Kidney (tissue), 14 donors: ENCODE data around the gene KCNH2. TPM values are rescaled to one million over a fixed set of nuclear protein-coding genes. Genes with fewer than 3 reads are reported as not detected.

Experiments
- DNase-seq, 5 donors: peaks; one replicate each; pipeline ENCODE4 v3.0.0-alpha.2; 2013 to 2020
- FAIRE-seq: peaks from 2 replicates; lab custom pipeline; 2012; peaks lifted over from hg19 to GRCh38; lab: Jason Lieb, UNC
- H3K27ac ChIP-seq, 2 donors: one replicate each; pipeline ENCODE4 v1.7.0; 2013; ENCODE audit warnings: low read depth in 2 of 2, low read length in 2 of 2, inconsistent platforms in 1 of 2
- H3K27me3 ChIP-seq: one replicate; pipeline ENCODE4 v1.7.1; 2013; ENCODE audit warnings: low read length, inconsistent platforms; ENCODE audit not compliant: control insufficient read depth, insufficient read depth
- H3K36me3 ChIP-seq, 3 donors: one replicate each; pipeline versions ENCODE4 v1.7.0 to v1.7.1; 2013; ENCODE audit warnings: low read length in 3 of 3, control low read depth in 1 of 3, inconsistent platforms in 1 of 3; ENCODE audit not compliant: insufficient read depth in 3 of 3, control insufficient read depth in 2 of 3
- H3K4me1 ChIP-seq, 3 donors: one replicate each; pipeline versions ENCODE4 v1.7.0 to v1.7.1; 2013; ENCODE audit warnings: low read length in 3 of 3, inconsistent platforms in 1 of 3, low read depth in 1 of 3; ENCODE audit not compliant: control insufficient read depth in 2 of 3, insufficient read depth in 2 of 3
- H3K4me3 ChIP-seq, 3 donors: one replicate each; pipeline versions ENCODE4 v1.7.0 to v1.8.1; 2013; ENCODE audit warnings: low read length in 3 of 3, control low read depth in 1 of 3, inconsistent platforms in 1 of 3
- H3K9ac ChIP-seq, 3 donors: one replicate each; pipeline versions ENCODE4 v1.7.0 to v1.7.1; 2013; ENCODE audit warnings: low read length in 3 of 3, control low read depth in 1 of 3, inconsistent platforms in 1 of 3
- H3K9me3 ChIP-seq, 3 donors: one replicate each; pipeline versions ENCODE4 v1.7.0 to v1.7.1; 2013; ENCODE audit warnings: low read length in 3 of 3, control low read depth in 1 of 3, inconsistent platforms in 1 of 3; ENCODE audit not compliant: control insufficient read depth in 2 of 3, insufficient read depth in 1 of 3
- CTCF ChIP-seq: IDR thresholded peaks from 3 replicates; pipeline ENCODE4 v1.5.1; 2012; ENCODE audit warnings: mild to moderate bottlenecking, moderate library complexity, borderline replicate concordance; ENCODE audit not compliant: insufficient read depth; ENCODE audit errors: extremely low read depth
- intact Hi-C: fragments of 100-400 bp; cut with DNase I; formaldehyde crosslinking; loops from one replicate; pipeline ENCODE4 v1.11.1; 2022
- polyA plus RNA-seq: library from polyadenylated mRNA; stranded (reverse); fragments of 350-450 nt; fragmentation: Illumina TruSeq; extraction: RNeasy Lipid Tissue Mini Kit (QIAGEN cat#74804); gene quantifications from one replicate; pipeline ENCODE4 v1.2.3, GENCODE V29; 2014; ENCODE audit warnings: low read depth, low replicate concordance; ENCODE audit not compliant: insufficient read depth
- total RNA-seq: library from RNA; stranded (reverse); fragmentation: NEBNext Ultra II Directional; extraction: Animal tissue kit (Norgen Biotek cat#: 25700); gene quantifications from one replicate; pipeline ENCODE4 v1.2.1, GENCODE V29; 2021
- donor health status: control.
- donor health status: control.
- donor health status: control.
- donor health status: control.
- donor health status: control.
- donor health status: DM: yes; HTN: yes; CAD: no.
- donor health status: Normal renal cell carcinoma (clear cell type).

The KCNH2 gene
- total and polyA plus RNA-seq, 2 donors from 2014 or later: 1.3 to 1.5 TPM

- no peak for TF ChIP-seq CTCF
- Histone ChIP-seq H3K4me1 (no peaks in the 10 kb centered on the region), H3K27ac (no peak overlapping the region), H3K36me3 (no peaks in the 10 kb centered on the region), H3K27me3 (no peaks in the 10 kb centered on the region), H3K9me3 (no peaks in the 10 kb centered on the region), H3K4me3 (no peak overlapping the region), H3K9ac (no peak overlapping the region)
- FAIRE-seq: no peak
- intact Hi-C loops: no loop called here
- no peak for DNase-seq
Observed at GRCh38 chr7:151025924-151026671, 48.0 kb upstream of the KCNH2 start.

DNA sequence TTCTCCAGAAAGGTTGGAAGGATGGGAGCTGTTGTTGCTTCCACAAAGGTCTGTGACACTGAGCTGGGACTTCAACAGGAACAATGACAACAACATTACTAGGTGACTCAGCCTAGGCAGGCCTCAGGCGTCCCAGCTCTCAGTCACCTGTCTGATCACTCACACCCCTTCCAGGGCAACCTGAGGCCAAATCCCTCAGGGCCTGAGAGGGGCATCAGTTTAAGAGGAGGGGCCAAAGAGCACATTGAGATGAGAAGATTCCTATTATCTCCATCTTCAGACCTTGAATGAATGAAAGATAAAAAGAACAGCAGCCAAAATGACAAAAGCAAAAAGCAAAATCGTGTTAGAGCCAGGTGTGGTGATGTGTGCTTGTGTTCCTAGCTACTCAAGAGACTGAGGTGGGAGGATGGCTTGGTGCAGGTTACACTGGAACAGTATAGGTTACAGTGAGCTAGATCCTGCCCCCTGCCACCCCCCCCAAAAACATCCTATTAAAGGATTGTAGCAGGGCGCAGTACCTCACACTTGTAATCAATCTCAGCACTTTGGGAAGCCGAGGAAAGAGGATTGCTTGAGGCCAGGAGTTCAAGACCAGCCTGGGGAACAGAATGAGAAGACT is 46.4 kb upstream of the KCNH2 start, which contains the start of gene ATG9B:
Gene ATG9B (minus strand): TSS at position 60 of the 622 bp plus-strand sequence. CDS start 71 bp downstream, outside the sequence.
- Histone ChIP-seq H3K36me3 (no peaks in the 10 kb centered on the region), H3K9ac (no peak within 1 kb of the TSS), H3K4me1 (no peaks in the 10 kb centered on the region), H3K9me3 (no peaks in the 10 kb centered on the region), H3K27ac (no peak within 1 kb of the TSS), H3K27me3 (no peaks in the 10 kb centered on the region), H3K4me3 (no peak within 1 kb of the TSS)
- intact Hi-C loops: no loop called here
- no peak for TF ChIP-seq CTCF
- FAIRE-seq: no peak
- no peak for DNase-seq

DNA sequence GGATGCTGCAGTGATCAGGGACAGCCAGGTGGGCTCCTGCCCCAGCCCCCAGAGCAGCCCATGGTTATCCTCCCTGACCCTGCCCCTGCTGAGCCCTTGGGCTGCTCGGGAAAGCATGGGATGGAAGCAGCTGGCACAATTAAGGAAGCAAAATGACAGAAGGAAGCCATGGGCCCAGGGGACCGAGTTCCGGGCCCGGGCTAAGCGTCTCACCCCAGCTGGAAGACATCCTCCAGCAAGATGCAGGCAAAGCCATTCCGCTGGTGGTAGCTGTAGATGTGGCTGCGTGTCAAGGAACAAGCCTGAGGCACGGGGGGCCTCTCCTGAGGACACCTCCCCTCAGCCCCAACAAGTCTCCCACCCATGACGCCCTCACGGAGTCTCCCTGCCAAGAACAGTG is 45.1 kb upstream of the KCNH2 start:
- Histone ChIP-seq H3K27me3 (no peaks in the 10 kb centered on the region), H3K36me3 (no peaks in the 10 kb centered on the region), H3K9me3 (no peaks in the 10 kb centered on the region), H3K4me1 (peaks cover 0 to 11% (median 0%) of the 10 kb centered on the region in 3 donors), H3K27ac (no peak overlapping the region), H3K9ac (no peak overlapping the region), H3K4me3 (no peak overlapping the region)
- no peak for FAIRE-seq
- intact Hi-C loops: no loop called here
- DNase-seq: peak in 1 of 5 donors; percentile 45
- TF ChIP-seq CTCF: no peak
